Activated gamma-delta T cell treated with Interleukin-2 at 50 U/mL for 16 hours (primary cell): ENCODE results near the gene CUBN.
"Not testable (repeated sequence)": the region's sequence is repeated elsewhere in the genome, so short reads cannot be mapped to it uniquely, and the experiment has no call there.

Experiments used
- DNase-seq: peaks from one replicate; pipeline ENCODE4 v3.0.0-alpha.2; 2020

Gene CUBN

DNA sequence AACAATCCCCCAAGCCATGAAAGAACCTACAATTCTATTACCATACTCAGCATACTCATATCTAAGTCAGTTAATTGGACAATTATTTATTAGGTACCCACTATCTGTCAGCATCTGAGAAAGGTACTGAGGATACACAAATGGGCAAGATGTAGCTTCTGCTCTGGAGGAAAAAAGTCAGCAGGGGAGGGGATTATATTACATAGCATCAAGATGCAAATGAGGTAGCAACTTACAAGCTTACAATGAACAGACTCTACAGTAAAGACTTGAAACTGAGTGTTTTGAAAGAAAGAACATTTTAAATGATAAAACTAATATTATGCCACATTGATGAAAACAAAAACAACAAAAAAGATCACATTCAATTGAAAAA is 10.8 kb upstream of the CUBN start:
- DNase-seq, result no peak

DNA sequence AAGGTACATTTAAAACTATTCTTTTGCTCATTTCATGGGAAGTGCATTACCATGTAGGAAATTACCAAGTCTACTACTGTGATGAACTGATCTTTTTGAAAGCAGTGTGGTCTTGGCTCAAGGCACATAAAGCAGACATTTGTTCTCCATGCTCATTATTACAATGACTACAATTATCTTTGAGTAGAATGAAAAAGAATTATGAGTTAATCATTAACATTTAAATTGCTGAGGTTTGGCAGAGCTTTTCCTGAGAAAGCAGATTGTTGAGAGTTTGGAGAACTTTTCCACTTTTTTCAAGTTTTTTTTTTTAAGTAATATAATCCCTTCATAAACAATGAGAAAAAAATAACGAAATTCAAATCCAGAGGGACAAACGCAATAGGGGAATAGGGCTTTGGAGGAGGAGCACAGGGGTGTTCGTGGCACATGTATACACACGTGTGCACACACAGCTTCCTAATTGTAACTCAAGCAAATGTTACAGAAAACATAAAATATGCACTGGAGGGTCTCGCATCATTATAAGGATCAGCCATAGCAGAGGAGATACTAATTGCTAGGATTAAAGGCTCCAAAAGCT is 8.9 kb upstream of the CUBN start:
- no peak for DNase-seq

- no peak for DNase-seq
Measured at GRCh38 chr10:17134737-17135260, 5.2 kb upstream of the CUBN start.

GRCh38 chr10:17134282-17134681 is 4.7 kb upstream of the CUBN start:
- no peak for DNase-seq

DNA sequence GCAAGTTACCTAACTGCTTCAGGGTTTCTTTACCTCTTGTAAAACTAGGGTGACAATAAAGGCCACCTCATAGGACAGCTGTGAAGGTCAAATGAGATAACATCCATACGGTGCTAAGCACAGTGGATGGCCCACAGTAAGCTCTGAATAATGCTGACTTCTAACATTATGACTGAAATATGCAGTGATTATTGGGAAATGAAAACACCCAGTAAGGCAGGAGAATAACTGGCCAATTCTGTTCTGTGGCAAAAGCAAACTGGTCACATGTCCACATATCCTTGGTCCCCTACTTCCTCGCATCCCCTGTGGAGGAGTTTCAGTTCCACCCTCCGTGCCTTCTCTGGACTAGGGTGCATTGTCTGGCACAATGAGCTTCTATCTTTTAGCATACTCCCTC is 1.4 kb downstream of the CUBN start:
- DNase-seq, result no peak

- DNase-seq, result no peak
Measured at GRCh38 chr10:17126327-17126726, 3.3 kb downstream of the CUBN start.

- DNase-seq, result no peak
Measured at GRCh38 chr10:17125206-17125893, 4.3 kb downstream of the CUBN start.

DNA sequence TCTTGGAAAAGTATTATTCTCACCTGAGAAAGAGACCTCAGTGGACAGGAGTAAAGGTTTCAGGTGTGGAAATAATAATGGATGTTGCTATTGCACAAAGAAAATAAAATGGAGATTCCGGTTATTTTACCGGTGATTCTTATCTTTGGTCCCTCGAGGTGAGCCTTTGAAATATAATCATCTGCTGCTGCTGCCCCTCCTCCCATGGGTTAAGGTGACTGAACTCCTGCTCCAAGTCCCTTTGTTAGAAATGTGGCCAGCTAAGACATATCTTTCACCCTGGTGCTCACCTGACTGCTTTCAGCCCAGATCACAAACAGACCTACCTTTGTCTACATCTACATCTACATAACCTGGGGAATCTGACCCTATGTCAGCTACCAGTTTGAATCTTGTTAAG is 5.7 kb downstream of the CUBN start:
- DNase-seq, result no peak

DNA sequence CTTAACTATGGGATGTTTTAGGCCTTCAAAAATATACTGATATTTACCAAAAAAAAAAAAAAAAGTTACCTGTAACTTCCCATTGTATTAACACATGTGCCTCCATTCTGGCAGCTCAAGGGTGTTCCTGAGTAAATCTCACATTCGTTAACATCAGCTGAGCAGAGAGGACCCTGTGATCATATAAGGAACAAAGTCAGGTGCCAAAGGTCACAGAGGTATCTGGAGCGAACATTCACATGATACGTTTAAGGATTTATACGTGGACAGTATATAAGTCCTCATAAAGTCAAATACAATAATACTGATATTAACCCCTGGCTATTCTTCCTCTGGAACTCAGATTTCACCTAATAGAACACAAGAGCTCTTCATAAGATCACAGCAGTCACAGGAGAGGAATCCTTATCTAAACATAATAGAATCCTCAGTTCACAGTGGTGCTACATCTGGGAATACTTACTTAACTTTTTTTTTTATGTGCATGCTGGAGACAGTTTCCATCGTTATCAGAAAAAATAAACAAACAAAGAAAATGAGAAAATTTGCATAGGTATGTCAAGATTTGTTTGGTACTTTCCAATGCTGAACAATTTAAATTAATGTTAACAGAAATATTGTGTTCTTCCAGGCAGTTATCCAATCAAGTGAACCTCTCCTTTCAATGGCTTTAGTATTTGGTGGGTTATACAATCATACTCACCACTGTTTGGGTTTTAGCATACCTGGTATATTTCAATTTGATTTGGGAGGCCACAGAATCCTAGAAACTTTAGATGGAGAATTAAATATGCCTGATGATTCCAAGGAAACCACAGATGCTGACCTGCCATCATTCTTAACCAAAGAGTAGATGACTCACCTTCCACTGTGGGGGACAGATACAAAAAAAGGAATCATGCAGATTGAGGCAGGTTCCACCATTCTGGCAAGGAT is 6.6 kb downstream of the CUBN start:
- DNase-seq, result no peak

DNA sequence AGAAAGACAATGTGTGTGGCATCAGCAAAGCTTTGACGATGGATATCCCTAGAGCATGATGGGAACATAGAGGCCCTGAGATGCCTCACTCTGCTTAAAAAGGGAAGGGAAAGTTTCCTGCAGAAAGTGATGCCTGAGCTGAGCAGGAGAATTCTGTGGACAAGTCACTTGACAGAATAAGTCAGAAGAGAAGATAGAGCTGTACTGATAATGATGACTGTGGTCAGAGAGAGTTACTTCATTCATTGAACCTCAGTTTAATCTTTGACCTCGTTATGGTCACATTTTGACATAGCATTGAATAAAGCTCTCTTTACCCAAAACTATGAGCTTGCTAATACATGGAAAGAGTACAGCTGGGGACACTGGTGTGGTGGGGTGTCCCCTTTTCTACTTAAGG is 7.6 kb downstream of the CUBN start:
- DNase-seq, result no peak

DNA sequence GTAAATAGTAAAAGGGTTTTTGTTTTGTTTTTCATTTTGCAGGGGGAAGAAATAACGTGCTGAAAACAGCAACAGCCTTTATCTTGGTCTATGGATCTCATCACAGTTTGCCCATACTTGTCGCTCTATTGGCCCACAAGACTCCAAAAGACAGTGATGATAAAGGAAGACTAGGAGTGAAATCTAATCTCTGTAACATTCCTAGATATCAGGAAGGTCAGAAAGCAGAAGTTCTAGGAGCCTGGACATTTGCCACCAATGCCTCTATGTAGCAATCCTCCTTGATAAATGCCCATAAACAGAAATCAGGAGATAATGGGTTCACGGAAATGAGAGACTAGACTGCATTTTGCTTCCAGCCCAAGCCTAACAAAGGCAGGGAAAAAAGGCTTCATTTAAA is 8.9 kb downstream of the CUBN start:
- DNase-seq, result no peak

- no peak for DNase-seq
Measured at GRCh38 chr10:17119845-17120244, 9.8 kb downstream of the CUBN start.

DNA sequence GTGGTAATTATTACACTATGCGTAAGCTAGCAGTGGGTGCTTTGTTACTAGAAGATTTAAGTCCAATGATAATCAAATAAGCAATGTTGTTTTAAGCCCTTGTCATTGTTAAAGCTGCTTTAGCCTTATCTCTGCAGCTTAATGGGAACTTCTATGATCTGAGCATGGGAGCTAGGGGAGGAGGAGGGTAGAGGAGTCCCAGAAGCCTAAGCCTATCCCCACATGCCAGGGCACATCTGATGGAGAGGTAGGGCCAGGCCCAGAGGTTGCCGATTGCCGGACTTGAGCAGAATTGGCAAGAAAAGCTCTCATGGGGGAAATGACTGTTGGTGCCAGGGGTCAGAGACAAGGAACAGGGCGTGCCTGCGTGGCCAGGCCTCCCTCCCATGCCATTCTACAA is 13.4 kb downstream of the CUBN start:
- DNase-seq, result no peak

GRCh38 chr10:17115683-17116082 is 13.9 kb downstream of the CUBN start:
- no peak for DNase-seq

DNA sequence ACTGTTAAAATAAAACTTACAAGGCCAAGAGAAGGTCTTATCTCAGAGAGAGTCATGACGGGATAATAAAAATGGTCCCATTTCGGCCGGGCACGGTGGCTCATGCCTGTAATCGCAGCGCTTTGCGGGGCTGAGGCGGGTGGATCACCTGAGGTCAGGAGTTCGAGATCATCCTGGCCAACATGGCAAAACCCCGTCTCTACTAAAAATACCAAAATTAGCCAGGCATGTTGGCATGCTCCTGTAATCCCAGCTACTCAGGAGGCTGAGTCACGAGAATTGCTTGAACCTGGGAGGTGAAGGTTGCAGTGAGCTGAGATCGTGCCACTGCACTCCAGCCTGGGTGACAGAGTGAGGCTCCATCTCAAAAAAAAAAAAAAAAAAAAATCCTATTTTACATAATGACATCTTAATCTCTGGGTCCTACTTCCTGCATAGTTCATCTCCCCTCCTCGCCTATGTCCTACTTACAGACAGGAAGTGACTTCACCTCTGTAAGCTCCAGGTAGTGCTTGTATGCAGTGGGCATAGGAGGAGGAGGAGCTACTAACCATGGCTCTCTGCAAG is 14.7 kb downstream of the CUBN start:
- DNase-seq, result not testable (repeated sequence)

GRCh38 chr10:17113889-17114540 is 15.6 kb downstream of the CUBN start:
- no peak for DNase-seq

GRCh38 chr10:17113346-17113745 is 16.3 kb downstream of the CUBN start:
- no peak for DNase-seq

DNA sequence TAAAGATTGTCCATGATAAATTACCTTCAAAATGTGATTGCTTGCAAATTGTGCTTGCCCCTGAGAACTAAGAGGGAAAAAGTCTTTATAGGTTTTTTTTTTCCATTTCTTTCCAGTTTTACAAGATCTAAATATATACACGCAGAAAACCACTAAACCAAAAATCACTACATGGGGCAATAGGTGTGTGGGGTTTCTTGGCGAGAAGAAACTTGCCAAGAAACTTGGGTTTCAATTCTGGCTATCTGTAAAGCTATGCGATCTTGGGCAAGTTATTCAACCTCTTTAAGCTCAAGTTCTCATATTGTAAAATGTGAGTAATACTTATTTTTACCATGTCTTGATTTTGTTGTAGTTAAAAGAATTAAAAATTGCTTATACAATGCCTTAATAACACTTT is 17.0 kb downstream of the CUBN start:
- DNase-seq, result no peak

DNA sequence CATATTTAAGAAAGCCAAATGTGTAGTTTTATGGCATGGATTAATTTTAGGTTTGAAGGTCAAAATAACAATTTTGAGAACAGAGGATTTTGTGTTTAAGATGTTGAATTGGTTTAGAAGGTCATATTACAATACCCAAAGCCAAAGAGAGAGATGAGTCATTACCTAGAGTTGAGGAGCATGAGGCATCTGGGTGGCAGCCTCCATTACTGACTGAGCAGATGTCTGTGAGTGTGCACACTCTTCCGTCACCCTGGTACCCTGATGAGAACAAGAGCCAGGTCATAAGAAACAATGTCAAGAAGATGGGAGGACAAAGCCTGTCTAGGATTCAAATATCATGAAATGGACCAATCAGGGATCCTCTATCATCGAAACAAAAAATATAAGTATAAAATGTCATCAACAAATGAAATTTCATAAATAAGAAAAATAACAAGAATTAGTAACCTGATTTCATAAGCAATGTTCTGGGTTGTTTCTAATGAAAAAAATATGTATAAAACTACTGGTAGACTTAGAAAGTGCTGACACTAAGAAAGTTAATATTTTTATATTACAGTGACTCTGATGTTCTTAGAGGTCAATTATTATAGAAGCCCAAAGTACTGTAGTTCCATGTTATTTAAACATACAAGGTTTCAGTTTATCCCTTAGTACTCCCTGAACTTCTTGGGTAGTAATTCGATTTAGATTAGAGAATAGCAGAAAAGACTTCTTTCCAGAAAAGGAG is 20.0 kb downstream of the CUBN start:
- DNase-seq, result no peak

DNA sequence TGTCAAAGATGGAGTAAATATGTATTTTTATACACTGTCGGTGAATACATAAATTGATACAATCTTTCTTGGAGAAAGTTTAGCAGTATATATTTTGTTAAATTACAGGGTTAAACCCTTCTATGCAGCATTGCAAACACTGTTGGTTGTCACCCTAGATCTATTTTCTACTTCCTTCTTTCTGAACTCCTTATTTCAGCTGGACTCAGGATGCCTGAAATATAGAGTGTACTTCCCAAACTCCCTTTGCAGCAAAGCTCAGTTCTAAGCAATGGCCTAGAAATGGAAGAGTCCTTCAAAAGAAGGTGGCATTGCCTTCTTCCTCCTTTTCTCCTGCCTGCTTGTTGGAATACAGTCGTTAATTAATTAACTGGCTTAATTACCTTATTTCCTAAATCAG is 20.6 kb downstream of the CUBN start:
- DNase-seq, result no peak

DNA sequence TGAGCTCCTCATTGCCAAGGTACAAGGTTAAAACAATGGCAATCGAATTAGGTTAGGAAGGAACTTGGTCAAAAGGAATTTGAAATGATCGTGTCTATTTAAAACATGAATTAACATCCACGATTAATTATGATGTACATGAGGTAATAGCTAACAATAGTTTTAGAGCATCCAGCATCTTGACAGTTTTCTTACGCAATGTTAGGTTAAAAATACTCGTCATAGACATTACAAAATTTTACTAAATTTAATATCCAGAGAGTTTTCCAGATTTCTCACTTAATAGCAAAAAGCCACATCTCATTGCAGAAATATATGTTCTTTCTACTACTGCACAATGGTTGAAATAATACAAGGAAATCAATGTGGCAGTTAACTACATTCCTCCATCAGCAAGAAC is 22.6 kb downstream of the CUBN start:
- no peak for DNase-seq

DNA sequence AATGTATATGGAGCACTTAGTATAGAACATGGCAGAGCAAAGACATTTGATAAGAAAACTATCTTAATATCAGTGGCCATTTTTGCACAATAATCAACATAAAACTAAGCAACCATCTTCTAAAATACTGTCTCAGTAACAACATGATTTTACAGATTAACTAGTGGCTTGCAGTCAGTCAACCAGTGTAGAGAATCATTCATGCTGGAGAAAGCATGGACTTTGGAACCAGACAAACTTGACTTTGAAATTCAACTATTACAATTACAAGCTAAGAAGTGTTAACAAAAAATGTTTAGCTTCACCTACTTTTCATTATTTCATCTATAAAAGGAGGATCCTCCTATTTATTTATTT is 27.7 kb downstream of the CUBN start:
- no peak for DNase-seq
